Measurements from ENCODE around the gene PSMD6. TPM values are rescaled to one million over a fixed set of nuclear protein-coding genes. Genes with fewer than 3 reads are reported as not detected.

The PSMD6 gene
- polyA plus RNA-seq, 3 donors, result 54.6 to 135 (median 101) TPM

- Mint-ChIP-seq H3K27me3 (ENCODE audit: low read depth in 3 of 3) (peaks cover 16 to 40% (median 23%) of the 10 kb centered on the region in 3 donors), H3K4me3 (peak overlapping the region in 1 of 2 donors; percentile 17), H3K9me3 (peaks cover 0 to 4% (median 0%) of the 10 kb centered on the region in 7 donors), H3K27ac (no peak overlapping the region), H3K4me1 (peaks cover 6% of the 10 kb centered on the region), H3K36me3 (no peaks in the 10 kb centered on the region)
- H3K36me3 ChIP-seq (replicated peaks in 1 of 2; ENCODE audit: control insufficient read depth in 1 of 2, insufficient read depth in 2 of 2, low read length in 2 of 2), result no peaks in the 10 kb centered on the region
- 92% methylated on average over 3 of the region's 4 CpGs for WGBS (ENCODE audit: insufficient coverage)
- no peaks in the 10 kb centered on the region for H4K20me1 ChIP-seq (ENCODE audit: insufficient read depth, low read length)
- no peak for TF ChIP-seq CTCF (IDR thresholded peaks at IDR 0.05)
- no peaks in the 10 kb centered on the region for H3K79me2 ChIP-seq (ENCODE audit: insufficient read depth, low read length)
- peaks cover 19 to 35% of the 10 kb centered on the region in 2 donors for H3K27me3 ChIP-seq (ENCODE audit: control insufficient read depth in 2 of 2, insufficient read depth in 2 of 2, low read length in 2 of 2)
- no peak for DNase-seq
- H3K4me2 ChIP-seq (replicated peaks; ENCODE audit: extremely low read depth, low read length, poor library complexity, severe bottlenecking), result no peak overlapping the region
- H3K27ac ChIP-seq (ENCODE audit: low read depth in 1 of 2, low read length in 2 of 2), result no peak overlapping the region
- intact Hi-C loops (cut with micrococcal nuclease), result no loop called here
- H2AFZ ChIP-seq (ENCODE audit: insufficient read depth, low read depth, low read length, poor library complexity, severe bottlenecking), result no peak overlapping the region
- no peaks in the 10 kb centered on the region for H3K9me3 ChIP-seq (replicated peaks in 1 of 2; ENCODE audit: control insufficient read depth in 1 of 2, insufficient read depth in 1 of 2, low read length in 2 of 2)
- peaks cover 5% of the 10 kb centered on the region in 2 donors for H3K4me1 ChIP-seq (ENCODE audit: control insufficient read depth in 1 of 2, insufficient read depth in 2 of 2, low read length in 2 of 2)
- H3K9ac ChIP-seq (ENCODE audit: insufficient read depth, low read length, poor library complexity, severe bottlenecking), result no peak overlapping the region
- H3K4me3 ChIP-seq (replicated peaks in 1 of 3; ENCODE audit: low read depth in 2 of 3, low read length in 3 of 3), result no peak overlapping the region
These were observed 6.0 kb upstream of the PSMD6 start for GRCh38 chr3:64029287-64029686.

GRCh38 chr3:64028754-64029153, 5.5 kb upstream of the PSMD6 start:
- H3K27ac ChIP-seq (ENCODE audit: low read depth in 1 of 2, low read length in 2 of 2), result no peak overlapping the region
- Mint-ChIP-seq H3K4me3 (peak overlapping the region in 1 of 2 donors; percentile 17), H3K4me1 (peaks cover 9% of the 10 kb centered on the region), H3K27ac (no peak overlapping the region), H3K9me3 (peaks cover 0 to 4% (median 0%) of the 10 kb centered on the region in 7 donors), H3K27me3 (ENCODE audit: low read depth in 3 of 3) (peaks cover 16 to 35% (median 23%) of the 10 kb centered on the region in 3 donors), H3K36me3 (no peaks in the 10 kb centered on the region)
- DNase-seq, result no peak
- no peaks in the 10 kb centered on the region for H3K9me3 ChIP-seq (replicated peaks in 1 of 2; ENCODE audit: control insufficient read depth in 1 of 2, insufficient read depth in 1 of 2, low read length in 2 of 2)
- H3K27me3 ChIP-seq (ENCODE audit: control insufficient read depth in 2 of 2, insufficient read depth in 2 of 2, low read length in 2 of 2), result peaks cover 19 to 33% of the 10 kb centered on the region in 2 donors
- H3K9ac ChIP-seq (ENCODE audit: insufficient read depth, low read length, poor library complexity, severe bottlenecking), result no peak overlapping the region
- 14% methylated on average over 3 of the region's 3 CpGs for WGBS (ENCODE audit: insufficient coverage)
- H3K4me1 ChIP-seq (ENCODE audit: control insufficient read depth in 1 of 2, insufficient read depth in 2 of 2, low read length in 2 of 2), result peaks cover 5 to 6% of the 10 kb centered on the region in 2 donors
- no peaks in the 10 kb centered on the region for H3K36me3 ChIP-seq (replicated peaks in 1 of 2; ENCODE audit: control insufficient read depth in 1 of 2, insufficient read depth in 2 of 2, low read length in 2 of 2)
- intact Hi-C loops (cut with micrococcal nuclease), result no loop called here
- H2AFZ ChIP-seq (ENCODE audit: insufficient read depth, low read depth, low read length, poor library complexity, severe bottlenecking), result peak overlapping the region; percentile 49
- H4K20me1 ChIP-seq (ENCODE audit: insufficient read depth, low read length), result no peaks in the 10 kb centered on the region
- H3K4me2 ChIP-seq (replicated peaks; ENCODE audit: extremely low read depth, low read length, poor library complexity, severe bottlenecking), result no peak overlapping the region
- H3K79me2 ChIP-seq (ENCODE audit: insufficient read depth, low read length), result no peaks in the 10 kb centered on the region
- no peak overlapping the region for H3K4me3 ChIP-seq (replicated peaks in 1 of 3; ENCODE audit: low read depth in 2 of 3, low read length in 3 of 3)
- no peak for TF ChIP-seq CTCF (IDR thresholded peaks at IDR 0.05)

Measured in CD14-positive monocyte (primary cell).